ENCODE measurements around the gene SRRM1.

The SRRM1 gene

GRCh38 chr1:24606296-24606605 lies 36.9 kb upstream of the SRRM1 start:
- H3K27me3 ChIP-seq (ENCODE audit: insufficient read depth, poor library complexity, severe bottlenecking), result no peaks in the 10 kb centered on the region
- no peak overlapping the region for H3K27ac ChIP-seq (replicated peaks)
- no peak overlapping the region for H3K4me3 ChIP-seq (replicated peaks; ENCODE audit: insufficient read depth, low read length)
- DNase-seq (ENCODE audit: low read depth in 1 of 2, low spot score in 1 of 2), result no peak
- TF ChIP-seq SPI1 (IDR thresholded peaks at IDR 0.05; ENCODE audit: borderline replicate concordance, low read depth) (no peak), POLR2AphosphoS5 (IDR thresholded peaks at IDR 0.05; ENCODE audit: low read depth) (no peak), GABPA (IDR thresholded peaks at IDR 0.05; ENCODE audit: low read depth) (no peak), CTCF (IDR thresholded peaks at IDR 0.05; ENCODE audit: insufficient read depth, low read length) (no peak), REST (IDR thresholded peaks at IDR 0.05; ENCODE audit: insufficient replicate concordance, low read depth) (no peak)

- no peak overlapping the region for H3K4me3 ChIP-seq (replicated peaks; ENCODE audit: insufficient read depth, low read length)
- no peaks in the 10 kb centered on the region for H3K27me3 ChIP-seq (ENCODE audit: insufficient read depth, poor library complexity, severe bottlenecking)
- DNase-seq (ENCODE audit: low read depth in 1 of 2, low spot score in 1 of 2), result no peak
- no peak overlapping the region for H3K27ac ChIP-seq (replicated peaks)
- no peak for TF ChIP-seq POLR2AphosphoS5 (IDR thresholded peaks at IDR 0.05; ENCODE audit: low read depth)
- no peak for TF ChIP-seq REST (IDR thresholded peaks at IDR 0.05; ENCODE audit: insufficient replicate concordance, low read depth)
- TF ChIP-seq SPI1 (IDR thresholded peaks at IDR 0.05; ENCODE audit: borderline replicate concordance, low read depth), result no peak
- TF ChIP-seq GABPA (IDR thresholded peaks at IDR 0.05; ENCODE audit: low read depth), result no peak
- TF ChIP-seq CTCF (IDR thresholded peaks at IDR 0.05; ENCODE audit: insufficient read depth, low read length), result no peak
Measured at GRCh38 chr1:24606621-24607020, 36.5 kb upstream of the SRRM1 start.

GRCh38 chr1:24609949-24610517 lies 33.1 kb upstream of the SRRM1 start:
- H3K27me3 ChIP-seq (ENCODE audit: insufficient read depth, poor library complexity, severe bottlenecking), result no peaks in the 10 kb centered on the region
- H3K4me3 ChIP-seq (replicated peaks; ENCODE audit: insufficient read depth, low read length), result no peak overlapping the region
- no peak overlapping the region for H3K27ac ChIP-seq (replicated peaks)
- no peak for TF ChIP-seq CTCF (IDR thresholded peaks at IDR 0.05; ENCODE audit: insufficient read depth, low read length)
- TF ChIP-seq REST (IDR thresholded peaks at IDR 0.05; ENCODE audit: insufficient replicate concordance, low read depth), result no peak
- TF ChIP-seq POLR2AphosphoS5 (IDR thresholded peaks at IDR 0.05; ENCODE audit: low read depth), result no peak
- no peak for TF ChIP-seq GABPA (IDR thresholded peaks at IDR 0.05; ENCODE audit: low read depth)
- TF ChIP-seq SPI1 (IDR thresholded peaks at IDR 0.05; ENCODE audit: borderline replicate concordance, low read depth), result no peak
- no peak for DNase-seq (ENCODE audit: low read depth in 1 of 2, low spot score in 1 of 2)

All from HL-60 (cell line).